GM21423 (cell line): ENCODE measurements around the gene GIT2.
"Not testable (repeated sequence)": the region's sequence is repeated elsewhere in the genome, so short reads cannot be mapped to it uniquely, and the experiment has no call there.

ENCODE experiments used
- ATAC-seq: cut with Tn5 transposase; IDR thresholded peaks from one replicate; pipeline ENCODE4 v1.9.1; 2021; ENCODE audit warnings: mild to moderate bottlenecking, moderate library complexity; ENCODE audit not compliant: unreplicated experiment

Gene GIT2

DNA sequence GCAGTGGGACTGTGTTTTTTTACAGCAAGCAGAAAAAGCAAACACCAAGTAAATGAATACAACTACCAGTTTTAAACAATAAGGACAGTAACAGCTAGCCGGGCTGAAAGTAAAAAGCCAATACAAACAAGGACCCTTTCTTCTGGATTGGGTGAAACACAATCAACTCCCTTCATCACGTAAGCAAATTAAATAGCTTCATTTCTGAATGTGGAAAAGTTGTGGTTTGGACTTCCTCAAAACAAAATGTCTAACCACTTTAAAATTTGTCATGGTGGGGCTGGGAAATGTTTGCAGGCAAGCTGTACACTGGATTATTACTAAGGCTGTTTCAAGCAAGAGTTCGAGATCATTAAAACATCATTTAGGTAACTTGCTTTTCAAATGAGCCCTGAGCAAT, 48.6 kb downstream of the GIT2 start:
- no peak for ATAC-seq

DNA sequence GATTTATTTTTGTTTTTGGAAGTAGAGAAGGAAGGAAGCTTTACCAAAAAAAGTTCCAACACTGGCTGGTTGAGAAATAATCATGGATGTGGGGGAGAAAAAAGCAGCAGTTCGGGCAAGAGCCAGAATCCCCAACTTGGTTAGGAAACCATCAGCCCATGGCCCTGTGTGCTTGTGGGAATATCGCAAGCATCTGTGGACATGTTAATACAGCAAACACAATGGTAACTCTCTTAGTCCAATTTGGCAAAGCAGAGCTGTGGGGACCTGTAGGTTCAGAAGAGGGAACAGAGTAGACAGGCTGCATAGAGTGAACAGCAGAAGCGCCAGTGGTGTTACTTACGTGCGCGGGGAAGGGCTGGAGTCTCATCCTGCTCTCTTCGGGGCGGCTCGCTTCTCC, 49.3 kb downstream of the GIT2 start:
- no peak for ATAC-seq

DNA sequence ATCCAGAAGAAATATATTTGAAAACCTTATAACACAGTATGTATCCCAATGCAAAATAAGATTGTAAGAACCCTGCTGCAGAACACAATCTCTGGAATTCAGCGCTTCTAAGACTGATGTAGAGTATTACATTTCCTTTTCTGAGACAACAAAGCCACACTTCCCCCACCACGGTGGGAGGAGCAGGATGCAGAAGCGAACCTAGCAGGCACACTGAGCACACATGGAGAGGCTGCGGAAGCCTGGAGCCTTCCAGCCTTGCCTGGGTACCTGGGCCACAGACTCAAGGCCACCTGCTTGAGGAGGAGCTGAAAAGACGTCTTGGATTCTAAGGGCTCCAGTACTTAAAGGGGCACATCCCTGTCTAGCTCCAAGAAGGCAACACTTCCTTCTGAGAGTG, 49.7 kb downstream of the GIT2 start:
- ATAC-seq: no peak

DNA sequence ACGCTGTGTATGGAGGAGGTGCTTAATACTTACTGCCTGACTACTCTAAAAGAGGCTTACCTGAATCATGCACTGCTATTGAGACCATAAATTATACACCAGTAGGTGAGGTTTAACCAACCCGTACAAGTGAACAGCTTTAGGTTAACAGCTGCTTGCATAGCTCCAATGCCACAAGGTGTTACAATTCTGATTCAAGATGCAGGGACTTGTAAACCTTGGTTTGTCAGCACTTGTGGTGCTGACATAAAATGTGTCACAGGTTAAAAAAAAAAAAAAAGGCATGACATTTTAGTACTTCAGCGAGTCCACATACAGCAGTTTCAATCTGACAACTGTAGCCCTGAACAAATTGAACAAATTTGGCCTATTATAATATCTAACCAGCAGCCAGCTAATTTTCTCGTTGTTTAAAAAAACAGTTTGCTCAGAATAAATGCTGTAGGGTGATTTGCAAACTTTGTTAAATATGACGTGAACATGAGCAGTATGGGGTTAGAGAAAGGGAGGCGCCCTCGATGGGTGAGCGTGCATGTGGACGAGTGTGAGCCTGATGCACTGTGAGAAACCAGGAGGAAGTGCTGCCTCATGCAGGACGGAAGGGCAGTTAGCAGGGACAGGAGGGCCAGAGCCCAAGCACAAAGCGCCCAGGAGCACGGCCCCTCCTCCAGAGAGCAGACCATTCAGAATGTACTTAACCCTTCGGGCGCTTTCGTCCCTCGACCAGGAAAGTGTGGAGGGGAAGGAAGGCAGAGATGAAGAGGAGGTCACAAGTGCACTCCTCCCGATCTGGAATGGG, 51.4 kb downstream of the GIT2 start:
- no peak for ATAC-seq

DNA sequence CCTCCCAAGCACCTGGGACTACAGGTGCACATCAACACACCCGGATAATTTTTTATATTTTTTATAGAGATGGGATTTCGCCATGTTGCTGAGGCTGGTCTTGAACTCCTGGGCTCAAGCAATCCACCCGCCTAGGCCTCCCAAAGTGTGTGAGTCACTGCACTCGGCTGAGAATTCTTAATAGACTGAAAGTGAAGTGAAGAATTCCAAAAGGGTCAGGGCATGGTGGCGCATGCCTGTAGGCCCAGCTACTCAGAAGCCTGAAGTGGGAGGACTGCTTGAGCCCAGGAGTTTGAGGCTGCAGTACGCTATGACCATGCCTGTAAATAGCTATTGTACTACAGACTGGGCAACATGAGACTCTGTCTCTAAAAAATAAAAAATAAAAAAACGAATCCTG, 52.4 kb downstream of the GIT2 start:
- ATAC-seq: no peak

DNA sequence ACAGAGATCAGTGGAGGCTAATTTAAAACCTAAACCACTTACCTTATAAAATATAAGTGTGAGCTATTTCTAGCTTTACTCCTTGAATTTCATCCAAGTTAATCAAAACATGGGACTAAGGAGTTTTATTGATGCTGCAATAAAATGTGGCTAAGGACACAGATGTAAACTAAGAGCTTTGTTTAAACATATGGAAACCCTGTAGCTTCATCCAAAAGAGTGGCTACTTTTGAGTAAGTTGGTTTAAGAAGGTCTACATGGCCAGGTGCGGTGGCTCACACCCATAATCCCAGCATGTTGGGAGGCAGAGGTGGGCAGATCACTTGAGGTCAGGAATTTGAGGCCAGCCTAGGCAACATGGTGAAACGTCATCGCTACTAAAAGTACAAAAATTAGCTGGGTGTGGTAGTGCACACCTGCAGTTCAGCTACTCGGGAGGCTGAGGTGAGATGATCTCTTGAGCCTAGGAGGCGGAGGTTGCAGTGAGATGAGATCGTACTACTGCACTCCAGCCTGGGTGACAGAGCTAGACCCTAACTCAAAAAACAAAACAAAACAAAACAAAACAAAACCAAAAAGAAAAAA, 55.7 kb downstream of the GIT2 start:
- no peak for ATAC-seq

DNA sequence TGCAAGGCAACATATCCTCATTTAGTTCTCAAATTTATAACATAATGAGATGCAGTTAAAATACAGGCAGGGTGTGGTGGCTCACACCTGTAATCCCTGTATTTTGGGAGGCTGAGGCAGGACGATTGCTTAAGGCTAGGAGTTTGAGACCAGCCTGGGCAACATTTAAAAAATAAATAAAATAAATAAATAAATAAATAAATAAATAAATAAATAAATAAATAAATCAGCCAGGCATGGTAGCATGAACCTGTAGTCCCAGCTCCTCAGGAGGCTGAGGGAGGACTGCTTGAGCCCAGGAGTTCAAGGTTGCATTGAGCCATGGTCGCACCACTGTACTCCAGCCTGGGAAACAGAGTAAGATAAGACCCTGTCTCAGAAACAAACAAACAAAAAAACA, 56.7 kb downstream of the GIT2 start:
- ATAC-seq: no peak

DNA sequence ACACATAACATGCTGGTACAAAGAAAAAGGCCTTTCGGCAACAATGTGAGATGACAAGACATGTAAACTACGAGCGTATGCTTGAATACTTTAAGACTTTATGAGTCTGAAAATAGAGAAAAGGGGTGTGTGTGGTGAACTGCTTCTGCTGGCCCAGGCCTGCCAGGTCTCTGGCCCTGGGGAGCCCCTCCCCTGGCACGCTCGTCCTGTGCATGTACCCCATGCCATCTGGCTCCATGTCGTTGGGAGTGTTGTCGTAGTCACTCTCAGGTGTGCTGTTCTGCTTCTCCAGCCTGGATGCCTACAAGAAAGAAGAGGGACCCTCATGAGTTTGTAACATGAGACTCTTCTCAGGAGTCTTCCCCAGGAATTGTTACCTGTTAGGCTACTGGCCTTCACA, 57.2 kb downstream of the GIT2 start:
- no peak for ATAC-seq

DNA sequence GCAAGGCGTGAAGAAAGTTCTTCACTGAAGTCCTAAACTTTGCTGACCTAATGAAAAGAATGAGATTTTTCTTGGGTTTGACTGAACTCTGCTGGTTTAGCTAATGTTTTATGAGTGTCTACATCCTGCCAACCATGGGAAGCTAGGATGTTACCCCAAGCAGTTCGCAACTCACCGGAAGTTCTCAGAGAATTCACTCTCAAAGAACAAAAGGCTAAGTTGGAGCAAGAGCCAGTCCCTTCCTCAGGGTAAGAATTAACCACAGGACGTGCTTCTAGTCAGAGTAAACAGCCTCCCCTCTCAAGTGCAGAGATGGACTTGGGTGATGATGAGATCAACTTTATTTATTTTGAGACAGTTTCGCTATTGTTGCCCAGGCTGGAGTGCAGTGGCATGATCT, 58.8 kb downstream of the GIT2 start:
- no peak for ATAC-seq

DNA sequence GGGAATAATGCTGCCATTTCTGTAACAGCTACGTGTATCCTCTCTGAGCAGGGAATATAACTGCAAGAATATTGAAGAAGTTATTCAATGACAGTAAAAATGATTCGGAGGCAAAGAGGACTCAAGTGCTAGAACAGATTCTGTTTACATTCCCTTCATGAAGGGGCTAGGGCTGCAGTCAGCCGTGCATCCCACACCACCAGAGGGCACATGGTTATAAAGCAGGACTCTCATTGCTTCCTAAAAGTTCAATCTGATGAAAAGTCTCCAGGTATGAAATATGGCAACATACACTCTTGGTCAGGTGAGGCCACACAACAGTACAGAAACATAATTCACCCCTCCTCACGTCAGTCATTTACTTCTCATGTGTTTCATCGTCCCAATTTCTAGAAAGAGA, 62.1 kb downstream of the GIT2 start:
- no peak for ATAC-seq

DNA sequence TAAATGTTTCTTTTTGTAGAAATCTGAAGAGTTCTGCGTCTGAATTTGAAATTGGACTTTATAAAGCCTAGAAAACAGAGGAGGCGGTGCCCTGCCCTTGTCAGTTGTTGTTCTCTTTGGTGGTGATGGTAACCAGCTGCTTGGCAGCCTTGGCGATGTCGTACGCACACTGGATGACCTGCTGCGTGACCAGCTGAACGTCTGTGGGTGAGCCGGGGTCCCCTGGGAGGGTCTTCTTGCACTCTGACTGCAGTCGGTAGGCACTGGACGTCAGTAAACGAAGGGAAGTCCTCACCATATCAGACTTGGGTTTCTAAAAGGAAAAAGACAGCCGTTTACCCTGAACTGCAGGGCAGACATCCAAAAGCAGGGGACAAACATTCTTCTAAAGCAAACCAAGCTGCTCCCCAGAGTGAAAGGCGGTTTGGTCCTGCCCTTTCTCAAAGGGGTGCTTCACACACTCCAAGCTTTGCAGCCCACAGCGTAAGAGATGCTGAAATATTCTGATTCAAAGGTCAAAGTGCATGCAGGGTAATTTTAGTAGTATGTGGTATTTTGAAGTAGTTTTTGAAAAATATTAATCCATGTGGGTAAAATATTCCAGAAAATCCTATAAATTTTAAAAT, 63.2 kb downstream of the GIT2 start:
- no peak for ATAC-seq

DNA sequence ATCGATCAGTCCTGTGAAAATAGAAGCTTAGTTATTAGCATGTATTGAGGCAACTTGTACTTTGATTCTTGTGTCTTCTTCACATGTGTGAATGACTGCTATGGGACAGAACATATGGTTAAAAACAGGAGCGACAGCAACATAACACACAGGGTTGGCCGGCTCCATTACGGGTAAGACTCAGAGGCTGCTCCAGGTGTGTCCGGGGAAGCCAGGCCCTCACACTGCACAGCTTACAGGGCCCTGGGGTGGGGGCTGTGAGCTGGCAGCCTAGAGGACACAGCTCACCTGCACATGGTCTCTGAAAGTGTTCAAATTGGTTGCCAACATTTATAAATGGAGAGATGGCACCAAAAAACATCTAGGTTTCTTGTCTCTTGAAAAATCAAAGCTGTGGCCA, 65.0 kb downstream of the GIT2 start:
- no peak for ATAC-seq

DNA sequence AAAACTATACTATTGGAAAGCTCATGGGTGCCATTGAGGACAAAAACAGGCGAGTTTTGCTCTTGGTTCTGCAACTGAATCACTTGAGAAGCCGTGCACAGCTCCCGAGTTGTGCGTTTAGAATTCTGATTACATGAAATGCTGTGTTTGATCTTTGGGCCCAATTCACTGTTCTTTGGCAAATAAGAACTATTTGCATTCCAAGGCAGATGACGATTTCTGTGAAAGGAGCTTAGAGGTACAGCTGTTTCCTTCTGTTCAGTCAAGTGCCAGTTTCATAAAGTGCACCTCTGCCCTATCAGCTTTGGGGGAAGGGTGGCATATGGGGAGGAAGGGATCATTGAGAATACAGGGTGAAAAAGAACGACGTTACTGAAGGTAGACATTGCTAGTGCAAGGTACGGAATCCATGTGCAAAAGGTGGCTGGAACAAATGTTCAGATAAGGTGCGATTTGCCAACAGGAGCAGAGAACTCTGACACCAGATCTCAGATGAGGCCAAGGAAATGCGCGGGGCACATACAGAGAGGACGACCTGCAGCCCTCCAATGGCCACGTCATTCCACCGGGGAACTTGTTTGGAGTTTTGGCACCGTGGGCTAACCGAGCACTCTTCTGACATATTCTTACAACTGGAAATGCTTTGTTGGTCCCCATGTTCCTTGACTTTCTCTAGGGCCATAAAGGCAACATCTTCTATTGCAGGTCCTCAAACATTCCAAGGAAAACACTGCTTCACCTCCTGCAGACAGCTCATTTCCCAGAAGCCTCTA, 66.0 kb downstream of the GIT2 start:
- ATAC-seq: no peak

DNA sequence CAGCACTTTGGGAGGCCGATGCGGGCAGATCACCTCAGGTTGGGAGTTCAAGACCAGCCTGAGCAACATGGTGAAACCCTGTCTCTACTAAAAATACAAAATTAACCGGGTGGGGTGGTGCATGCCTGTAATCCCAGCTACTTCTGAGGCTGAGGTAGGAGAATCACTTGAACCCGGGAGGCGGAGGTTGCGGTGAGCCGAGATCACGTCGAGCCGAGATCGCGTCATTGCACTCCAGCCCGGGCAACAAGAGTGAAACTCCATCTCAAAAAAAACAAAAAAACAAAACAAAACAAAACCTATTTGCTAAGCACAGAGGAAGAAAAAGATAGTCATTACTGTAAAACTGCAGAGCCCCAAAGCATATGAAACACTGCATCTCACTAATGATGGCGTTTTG, 66.8 kb downstream of the GIT2 start:
- ATAC-seq: not testable (repeated sequence)

DNA sequence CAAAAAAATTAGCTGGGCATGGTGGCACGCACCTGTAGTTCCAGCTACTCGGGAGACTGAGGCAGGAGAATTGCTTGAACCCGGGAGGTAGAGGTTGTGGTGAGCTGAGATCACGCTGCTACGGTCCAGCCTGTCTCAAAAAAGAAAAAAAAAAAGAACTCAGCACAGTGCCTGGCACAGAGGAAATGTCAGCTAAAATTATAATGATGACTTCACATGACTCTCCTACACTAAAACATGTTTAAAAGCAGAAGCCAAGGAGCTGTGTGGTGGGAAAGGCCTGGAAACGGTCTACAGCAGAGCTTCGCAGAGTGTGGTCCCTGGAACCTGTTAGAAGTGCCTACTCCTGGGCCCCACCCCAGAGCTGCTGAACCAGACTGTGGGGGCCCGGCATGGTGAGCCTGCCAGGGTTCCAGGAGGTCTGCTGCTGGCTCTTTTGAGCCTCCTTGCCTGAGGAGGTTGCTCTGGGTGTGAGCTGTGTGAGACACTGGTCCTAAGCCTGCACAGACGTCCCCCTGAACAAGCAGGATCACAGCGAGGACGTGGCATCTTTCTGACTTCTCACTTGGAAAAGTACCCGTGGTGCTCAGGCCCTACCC, 68.0 kb downstream of the GIT2 start:
- no peak for ATAC-seq

DNA sequence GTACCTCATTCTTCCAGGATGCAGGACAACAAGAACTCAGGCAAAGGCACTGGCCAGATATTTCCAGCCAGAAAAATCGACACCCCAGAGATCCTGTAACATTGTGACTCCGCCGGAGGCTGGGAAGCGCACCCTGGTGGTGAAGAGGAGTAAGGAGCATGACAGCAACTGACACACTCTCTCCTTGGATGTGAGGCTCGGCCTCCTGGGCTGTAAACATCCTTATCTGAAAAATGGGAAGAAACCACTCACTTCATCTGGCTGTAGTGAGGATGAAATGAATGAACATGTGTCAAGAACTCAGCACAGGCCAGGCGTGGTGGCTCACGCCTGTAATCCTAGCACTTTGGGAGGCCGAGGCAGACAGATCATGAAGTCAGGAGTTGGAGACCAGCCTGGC, 68.5 kb downstream of the GIT2 start:
- no peak for ATAC-seq

DNA sequence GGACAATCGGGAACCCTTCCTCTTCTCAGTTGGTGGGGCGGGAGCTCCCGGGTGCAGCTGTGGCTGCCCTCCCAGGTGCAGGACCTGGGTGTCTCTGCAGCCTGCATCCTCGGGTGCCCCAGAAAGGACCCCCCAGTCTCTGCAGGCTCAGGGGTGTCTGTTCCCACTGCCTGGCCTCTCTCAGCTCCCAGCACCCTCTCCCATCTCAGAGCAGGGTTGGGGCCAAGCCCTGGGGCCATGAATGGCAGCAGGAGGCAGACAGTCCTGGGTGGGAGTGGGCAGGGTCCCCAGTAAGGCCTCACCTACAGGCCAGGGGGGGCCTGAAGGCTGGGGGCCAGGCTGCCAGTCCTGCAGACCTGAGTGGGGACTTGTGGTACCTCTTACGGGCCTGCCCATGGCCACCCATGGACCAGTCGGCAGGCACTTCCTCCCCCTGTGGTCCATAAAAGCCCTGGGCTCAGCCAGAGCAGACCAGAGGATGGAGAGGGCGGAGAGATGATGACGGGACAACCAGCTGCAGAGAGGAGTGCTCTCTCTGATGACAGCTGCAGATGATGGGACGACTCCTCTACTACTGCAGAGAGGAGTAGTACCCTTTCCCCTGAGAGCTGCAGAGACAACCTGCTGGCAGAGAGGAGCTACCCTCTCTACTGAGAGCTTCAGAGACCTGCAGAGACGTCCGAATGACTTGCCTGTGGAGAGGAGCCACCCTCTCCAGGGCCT, 69.5 kb downstream of the GIT2 start:
- no peak for ATAC-seq

DNA sequence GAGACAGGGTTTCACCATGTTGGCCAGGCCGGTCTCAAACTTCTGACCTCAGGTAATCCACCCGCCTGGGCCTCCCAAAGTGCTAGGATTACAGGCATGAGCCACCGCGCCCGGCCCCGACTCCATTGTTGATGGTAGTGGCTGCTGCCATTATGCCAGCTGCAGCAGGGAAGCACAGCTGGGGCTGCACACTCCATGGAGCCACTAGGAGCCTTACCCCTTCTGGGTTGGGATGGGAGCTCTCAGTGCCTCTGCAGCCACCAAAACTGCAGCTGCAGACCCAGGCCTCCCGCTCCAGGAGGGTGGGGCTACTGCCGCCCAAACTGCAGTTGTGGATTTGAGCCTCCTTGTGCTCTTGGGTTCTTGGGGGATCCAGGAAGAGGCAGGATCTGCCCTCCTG, 70.2 kb downstream of the GIT2 start:
- ATAC-seq: no peak

DNA sequence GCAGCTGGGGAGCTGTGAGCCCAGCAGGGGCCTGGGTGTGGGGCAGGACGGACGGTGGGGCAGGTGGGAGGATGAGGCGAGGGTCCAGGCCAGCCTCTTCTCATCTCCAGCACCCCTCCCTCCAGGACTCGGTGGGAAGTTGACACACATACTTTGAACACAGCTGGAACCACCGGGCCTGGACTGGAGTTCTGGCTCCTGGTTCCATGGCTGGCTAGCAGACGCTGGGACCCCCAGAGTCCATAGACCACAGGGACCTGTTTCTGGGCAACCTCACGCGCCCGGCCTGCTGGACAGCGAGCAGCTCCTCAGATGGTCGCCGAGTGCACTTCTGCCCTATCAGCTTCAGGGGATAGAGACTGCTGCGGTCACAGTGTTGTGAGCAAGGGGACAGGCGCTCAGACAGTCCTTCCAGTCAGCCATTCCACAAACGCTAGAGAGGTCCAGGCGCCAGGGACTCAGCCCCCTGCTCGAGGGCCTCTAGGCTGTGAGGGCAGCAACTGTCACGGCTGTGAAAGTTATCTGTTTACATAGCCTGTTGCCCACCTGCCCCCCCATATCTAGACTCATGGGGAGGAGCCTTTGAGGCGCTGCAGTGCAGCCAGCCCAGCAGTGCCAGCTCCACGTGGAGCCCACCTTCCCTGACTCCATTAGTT, 70.9 kb downstream of the GIT2 start:
- no peak for ATAC-seq
